ENCODE data around the gene ECEL1.

ECEL1 gene

DNA sequence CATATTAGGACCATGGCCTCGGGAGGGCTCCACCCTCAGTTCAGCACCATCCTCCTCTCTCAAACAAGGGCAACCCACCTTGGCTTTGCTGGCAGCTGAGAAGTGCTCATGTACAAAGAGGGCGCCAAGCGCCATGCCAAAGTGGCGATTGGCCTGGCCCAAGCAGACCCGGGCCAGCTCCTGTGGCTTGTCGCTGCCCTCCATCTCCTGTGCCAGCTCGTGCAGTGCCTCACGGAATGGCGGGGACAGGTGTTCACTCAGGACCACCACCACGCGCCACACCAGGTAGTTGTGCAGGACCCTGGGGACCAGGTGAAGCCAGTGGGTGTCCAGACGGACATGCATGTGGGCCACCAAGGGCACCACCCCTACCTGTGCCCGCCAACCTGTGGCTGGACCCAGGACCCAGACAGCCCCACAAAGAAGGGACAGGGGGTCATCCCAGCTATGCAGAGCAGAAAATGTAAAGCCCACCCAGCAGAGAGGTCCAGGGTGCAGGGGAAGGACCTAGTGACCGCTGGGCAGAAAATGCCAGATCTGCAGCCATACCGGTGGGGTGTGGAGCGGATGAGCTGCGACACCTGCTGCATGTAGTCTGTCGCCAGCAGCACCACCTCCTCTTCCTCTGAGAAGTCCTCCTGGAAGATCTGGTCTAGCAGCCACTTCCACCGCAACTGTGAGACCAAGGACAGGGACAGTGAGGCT lies 3.6 kb downstream of the ECEL1 start:
- DNase-seq (ENCODE audit: low read depth): no peak

DNA sequence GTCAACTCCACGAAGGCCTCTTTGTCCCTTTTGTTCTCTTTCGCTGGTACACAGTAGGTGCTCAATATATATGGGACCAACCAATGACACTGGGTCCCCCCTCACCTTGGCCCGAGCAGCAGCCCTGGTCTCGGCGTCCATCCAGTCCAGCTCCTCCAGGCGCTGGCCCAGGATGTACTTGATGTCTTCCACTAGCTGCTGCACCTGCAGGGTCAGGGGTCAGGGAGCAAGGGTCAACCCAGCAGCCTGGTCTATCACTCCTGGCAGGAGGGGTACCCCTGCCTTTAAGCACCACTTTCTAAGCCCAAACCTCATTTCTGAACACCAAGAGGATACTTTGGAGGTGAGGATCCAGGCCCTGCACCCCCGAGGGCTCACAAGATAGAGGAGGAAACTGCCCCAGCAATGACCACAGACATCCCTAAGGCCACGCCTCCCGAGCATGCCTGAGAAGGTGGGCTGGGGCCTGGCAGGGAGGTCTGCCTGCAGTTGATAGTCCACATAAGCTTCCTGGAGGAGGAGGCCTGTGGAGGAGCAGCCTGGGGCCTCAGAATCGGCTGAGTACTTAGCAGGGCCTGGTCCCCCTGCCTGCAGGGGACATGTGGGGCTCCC lies 4.2 kb downstream of the ECEL1 start:
- DNase-seq (ENCODE audit: low read depth): no peak

GRCh38 chr2:232482301-232483238 lies 5.1 kb downstream of the ECEL1 start:
- DNase-seq (ENCODE audit: low read depth): no peak

GRCh38 chr2:232481322-232482140 lies 6.1 kb downstream of the ECEL1 start:
- DNase-seq (ENCODE audit: low read depth): no peak

- DNase-seq (ENCODE audit: low read depth): no peak
Observed at GRCh38 chr2:232480201-232481190, 7.1 kb downstream of the ECEL1 start.

GRCh38 chr2:232479341-232480200 lies 8.1 kb downstream of the ECEL1 start:
- DNase-seq (ENCODE audit: low read depth): no peak

- DNase-seq (ENCODE audit: low read depth): no peak
Observed at GRCh38 chr2:232478571-232479340, 8.9 kb downstream of the ECEL1 start.

DNA sequence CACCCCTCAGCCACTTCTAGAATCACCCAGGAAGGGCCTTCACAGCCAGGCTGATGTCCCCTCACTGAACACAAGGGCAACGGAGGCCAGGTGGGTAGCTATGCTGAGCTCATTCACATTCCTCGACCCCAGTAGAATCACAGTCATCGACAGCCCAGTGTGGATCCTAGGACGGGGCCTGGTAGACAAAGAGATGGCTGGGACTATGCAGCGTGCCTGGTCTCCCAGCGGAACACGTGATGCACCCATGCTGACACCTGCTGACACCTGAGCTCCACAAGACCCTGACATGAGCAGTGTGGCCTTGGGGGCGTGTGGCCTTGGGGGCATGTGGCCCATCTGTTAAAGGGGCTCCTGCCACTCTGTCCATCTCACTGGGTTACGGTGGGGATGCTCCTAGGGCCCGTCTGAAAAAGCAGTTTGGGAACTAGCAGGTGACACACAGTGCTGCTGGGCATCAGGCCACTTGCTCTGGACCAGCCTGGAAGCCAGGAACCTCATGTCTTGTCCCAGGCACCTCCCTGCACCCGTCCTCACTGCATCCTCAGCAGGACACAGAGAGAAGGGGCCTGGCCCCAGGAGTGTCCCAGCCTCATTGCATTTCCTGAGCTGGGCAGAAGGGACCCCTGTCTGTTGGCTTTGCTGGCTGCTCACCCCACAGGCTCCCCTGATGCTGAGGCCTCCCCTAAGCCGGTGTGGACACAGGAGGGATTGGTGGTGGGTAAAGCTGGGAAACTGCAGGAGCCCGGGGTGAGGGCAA lies 9.7 kb downstream of the ECEL1 start:
- no peak for DNase-seq (ENCODE audit: low read depth)

GRCh38 chr2:232476791-232477190 lies 10.8 kb downstream of the ECEL1 start:
- no peak for DNase-seq (ENCODE audit: low read depth)

DNA sequence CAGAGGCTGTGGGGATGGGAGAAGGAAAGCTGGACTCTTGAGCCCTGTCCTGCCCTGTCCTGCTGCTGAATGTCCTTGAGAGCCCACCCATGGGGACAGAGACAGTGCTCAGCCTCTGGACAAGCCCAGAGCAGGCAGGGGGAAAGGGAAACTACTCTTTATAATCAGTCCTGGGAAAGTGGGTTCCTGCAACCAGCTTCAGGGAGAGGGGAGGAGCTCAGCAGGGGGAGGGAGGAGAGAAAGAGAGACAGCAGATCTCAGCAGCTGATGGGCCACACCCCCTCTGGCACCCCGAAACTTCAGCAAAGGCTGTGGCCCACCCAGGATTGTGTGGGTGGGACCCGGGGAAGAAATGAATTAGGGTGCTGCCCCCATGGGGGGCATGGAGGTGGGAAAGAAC lies 11.6 kb downstream of the ECEL1 start:
- no peak for DNase-seq (ENCODE audit: low read depth)

GRCh38 chr2:232473467-232473890 lies 14.2 kb downstream of the ECEL1 start:
- DNase-seq (ENCODE audit: low read depth): no peak

DNA sequence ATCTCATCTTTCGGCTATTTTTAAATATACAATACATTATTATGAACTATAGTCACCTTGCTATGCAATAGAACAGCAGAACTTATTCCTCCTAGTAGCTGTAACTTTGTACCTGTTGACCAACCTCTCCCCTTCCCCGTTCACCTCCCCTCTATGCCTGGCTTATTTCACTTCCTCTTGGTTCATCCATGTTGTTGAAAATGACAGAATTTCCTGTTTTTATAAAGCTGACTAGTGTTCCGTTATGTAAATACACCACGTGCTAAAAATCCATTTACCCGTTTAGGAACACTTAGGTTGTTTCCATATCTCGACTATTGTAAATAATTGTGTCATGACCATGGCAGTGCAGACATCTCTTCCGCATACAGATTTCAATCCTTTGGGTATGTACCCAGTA lies 21.4 kb downstream of the ECEL1 start:
- no peak for DNase-seq (ENCODE audit: low read depth)

GRCh38 chr2:232465061-232465460 lies 22.6 kb downstream of the ECEL1 start:
- no peak for DNase-seq (ENCODE audit: low read depth)

GRCh38 chr2:232464544-232464885 lies 23.1 kb downstream of the ECEL1 start:
- DNase-seq (ENCODE audit: low read depth): no peak

DNA sequence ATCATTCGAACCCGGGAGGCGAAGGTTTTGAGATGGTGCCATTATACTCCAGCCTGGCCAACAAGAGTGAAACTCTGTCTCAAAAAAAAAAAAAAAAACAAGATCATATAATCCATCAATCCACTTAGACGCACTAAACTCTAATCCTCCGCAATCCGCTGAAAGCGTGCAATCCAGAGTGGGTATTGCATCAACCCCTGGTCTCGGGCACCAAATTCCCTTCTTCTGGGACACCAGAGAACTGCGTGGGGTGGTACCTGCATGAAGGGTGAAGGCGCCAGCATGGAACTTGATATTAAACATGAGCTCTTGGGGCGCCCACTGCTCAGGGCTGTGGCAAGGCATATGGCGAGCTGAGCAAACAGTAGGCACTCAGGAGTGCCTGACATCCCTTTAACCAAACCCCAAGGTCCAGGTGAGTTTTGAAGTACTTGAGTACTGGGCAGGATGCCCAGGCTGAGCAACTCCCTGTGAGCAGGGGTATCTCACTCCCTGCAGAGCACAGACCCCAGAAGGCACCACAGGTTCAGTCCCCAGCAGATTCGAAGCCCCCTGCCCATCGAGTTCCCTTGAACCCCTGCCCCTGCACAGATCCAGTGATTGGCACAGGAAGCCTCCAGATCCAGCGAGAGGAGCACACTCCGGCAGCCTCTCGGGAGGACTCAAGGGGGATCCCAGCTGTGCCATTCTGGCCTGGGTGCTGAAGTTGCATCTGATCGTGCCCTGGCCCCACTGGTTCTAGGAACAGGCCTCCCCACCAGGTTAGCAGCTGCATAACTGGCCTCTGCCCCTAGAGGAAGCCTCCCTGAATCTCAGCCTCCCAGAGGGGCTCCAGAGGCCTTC lies 23.7 kb downstream of the ECEL1 start:
- no peak for DNase-seq (ENCODE audit: low read depth)

DNA sequence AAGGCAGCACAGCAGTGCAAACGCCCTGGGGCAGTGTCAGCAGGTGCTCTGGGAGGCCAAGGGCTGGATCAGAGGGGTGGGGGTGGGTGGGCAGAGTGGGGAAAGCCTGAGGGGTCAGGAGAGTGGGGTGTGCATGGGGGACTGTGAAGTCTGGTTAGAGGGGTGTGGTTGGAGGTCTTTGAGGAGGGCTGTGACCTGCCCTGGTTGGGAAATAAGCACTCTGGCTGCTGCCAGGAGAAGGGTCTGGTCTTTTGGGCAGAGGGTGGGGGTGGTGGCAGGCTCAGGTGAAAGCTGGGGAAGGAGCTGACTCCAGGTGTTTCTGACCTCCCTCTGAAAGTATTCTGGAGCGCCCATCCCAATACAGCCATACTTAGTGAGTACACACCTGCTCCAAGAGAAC lies 27.5 kb downstream of the ECEL1 start:
- DNase-seq (ENCODE audit: low read depth): no peak

GRCh38 chr2:232459419-232460035 lies 28.1 kb downstream of the ECEL1 start:
- no peak for DNase-seq (ENCODE audit: low read depth)
